Astrocyte of the hippocampus (primary cell): ENCODE data around the gene MICAL3.
A peak's percentile ranks its signal among the peaks of the same experiment; 100 is the strongest.

Experiments used
- DNase-seq: peaks from one replicate; pipeline ENCODE4 v3.0.0; 2011; ENCODE audit warnings: low read depth, low spot score

Gene MICAL3

GRCh38 chr22:17976121-17976520 is 48.2 kb downstream of the MICAL3 start:
- no peak for DNase-seq

DNA sequence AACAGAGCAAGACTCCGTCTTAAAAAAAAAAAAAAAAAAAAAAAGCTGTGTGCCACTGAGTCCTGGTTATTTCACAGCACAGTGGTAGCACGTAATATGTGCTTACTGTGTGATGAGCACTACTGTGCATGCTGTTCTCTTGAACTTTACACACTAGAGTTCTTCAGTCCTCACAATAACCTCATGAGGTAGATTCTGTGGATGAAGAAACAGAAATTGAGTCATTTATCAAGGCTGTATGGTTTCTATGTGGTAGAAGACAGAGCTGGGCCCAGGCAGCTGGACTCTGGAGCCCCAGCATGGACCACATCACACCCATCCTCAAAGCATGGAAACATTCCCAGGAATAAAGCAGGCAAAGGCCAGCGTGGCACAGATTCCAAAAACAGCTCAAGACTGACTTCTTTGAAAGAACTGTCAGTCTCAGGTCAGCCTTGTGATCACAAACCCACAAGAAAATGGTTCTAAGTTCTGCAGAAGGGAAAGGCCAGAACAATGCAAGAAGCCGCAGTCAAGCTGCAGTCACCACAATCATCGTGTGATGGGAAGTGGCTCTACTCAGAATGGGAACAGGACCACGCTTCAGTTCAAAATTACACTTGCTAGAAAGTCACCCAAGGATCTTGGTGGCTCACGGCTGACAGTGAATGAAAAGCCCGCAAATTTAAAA is 49.5 kb downstream of the MICAL3 start:
- DNase-seq = peak; percentile 47

GRCh38 chr22:17974087-17974486 is 50.3 kb downstream of the MICAL3 start:
- no peak for DNase-seq

GRCh38 chr22:17973217-17973616 is 51.1 kb downstream of the MICAL3 start:
- DNase-seq = no peak

GRCh38 chr22:17972385-17973191 is 51.8 kb downstream of the MICAL3 start:
- peak; percentile 78 for DNase-seq

DNA sequence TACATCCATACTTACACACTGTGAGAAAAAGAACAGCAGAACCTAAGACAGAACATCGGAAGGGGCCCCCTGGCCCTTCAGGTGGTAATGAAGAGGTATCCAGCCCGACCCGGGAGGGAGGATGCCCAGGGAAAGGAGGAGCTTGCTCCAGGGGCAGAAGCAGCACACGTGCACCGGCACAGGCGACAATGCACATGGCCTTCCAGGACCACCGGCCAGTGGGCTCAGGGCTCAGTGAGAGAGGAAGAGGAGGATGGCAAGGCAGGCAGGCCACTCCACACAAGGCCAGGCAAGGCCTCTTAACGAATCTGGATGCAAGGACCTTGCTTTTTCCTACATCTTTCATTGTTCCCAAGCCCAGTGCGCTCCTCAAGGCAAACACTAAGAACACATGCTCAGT is 52.6 kb downstream of the MICAL3 start:
- DNase-seq = no peak

- DNase-seq = no peak
Measured at GRCh38 chr22:17970201-17970708, 54.1 kb downstream of the MICAL3 start.

DNA sequence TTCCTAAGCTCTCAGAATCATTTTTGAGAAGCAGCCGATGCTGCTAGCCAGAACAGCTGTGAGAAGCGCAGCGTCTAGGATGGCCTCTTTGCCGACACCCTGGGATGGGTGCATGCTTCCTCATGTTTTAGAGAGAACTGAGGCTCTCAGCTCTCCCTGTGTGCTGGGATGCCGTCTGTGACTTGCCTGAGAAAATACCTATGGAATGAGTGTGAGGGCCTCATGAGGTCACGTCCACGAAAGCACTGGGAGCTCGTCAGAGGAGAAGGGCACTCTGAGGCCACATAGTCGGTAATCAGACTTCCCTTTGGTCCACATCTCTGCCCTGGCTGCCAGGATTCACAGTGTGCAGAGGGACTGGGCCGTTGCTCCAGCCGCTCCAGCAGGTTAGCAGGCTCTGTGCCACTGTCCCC is 54.7 kb downstream of the MICAL3 start:
- DNase-seq = peak; percentile 93

- DNase-seq = no peak
Measured at GRCh38 chr22:17968126-17968525, 56.2 kb downstream of the MICAL3 start.

DNA sequence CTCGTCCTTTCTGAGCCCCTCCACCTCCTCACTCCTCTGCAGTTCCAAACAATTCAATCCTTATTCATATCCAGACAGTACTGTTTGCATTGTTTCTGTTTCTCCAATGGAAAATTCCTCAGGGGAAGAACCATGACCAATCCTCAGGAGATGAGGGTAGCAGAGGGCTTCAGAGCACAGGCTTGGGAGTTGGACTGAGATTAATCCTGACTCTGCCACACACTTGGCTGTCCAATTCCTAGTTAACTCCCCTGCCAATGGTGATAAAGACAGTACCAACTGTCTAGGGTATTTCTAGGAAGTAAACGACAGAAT is 58.0 kb downstream of the MICAL3 start:
- DNase-seq = no peak

GRCh38 chr22:17965538-17966402 is 58.6 kb downstream of the MICAL3 start:
- no peak for DNase-seq

DNA sequence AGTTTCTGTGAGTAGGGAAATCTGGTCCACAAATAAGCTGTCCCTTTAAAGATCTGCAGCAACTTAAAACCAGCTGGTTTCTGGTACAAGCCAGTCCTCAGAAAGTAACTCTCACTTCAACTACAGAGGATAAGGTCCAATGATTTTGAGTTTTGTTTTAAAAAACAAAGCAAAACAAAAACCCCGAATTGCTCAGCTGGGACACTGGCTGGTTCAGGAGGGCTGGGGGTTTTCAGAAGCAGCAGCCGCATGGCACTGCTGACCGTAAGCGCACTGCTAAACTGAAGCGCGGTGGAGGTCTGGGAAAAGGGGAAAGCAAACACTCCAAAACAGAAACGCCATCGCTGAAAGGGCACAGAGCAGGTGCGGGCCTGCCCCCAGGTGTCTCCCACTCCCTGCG is 59.7 kb downstream of the MICAL3 start:
- DNase-seq = no peak

GRCh38 chr22:17964156-17964555 is 60.2 kb downstream of the MICAL3 start:
- peak; percentile 62 for DNase-seq

- no peak for DNase-seq
Measured at GRCh38 chr22:17963015-17963414, 61.3 kb downstream of the MICAL3 start.

DNA sequence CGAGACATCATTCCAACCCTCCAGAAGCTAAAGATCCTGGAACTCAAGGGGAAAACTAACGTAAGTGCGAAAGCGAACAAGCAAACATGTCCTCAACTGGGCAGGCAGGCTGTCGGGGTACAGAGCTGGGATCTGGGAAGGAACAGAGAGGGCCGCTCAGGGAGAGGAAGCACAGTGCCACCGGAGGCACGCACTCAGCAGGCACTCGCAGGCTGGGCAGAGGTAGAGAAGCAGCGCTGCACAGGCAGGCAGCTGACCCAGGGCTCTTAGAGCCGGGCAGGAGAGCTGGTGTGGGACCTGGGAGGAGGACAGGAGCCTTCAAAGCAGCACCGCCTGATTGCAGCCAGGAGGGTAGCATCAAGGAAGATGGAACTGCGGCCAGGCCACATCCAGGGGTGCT is 62.2 kb downstream of the MICAL3 start:
- no peak for DNase-seq

- DNase-seq = no peak
Measured at GRCh38 chr22:17961446-17961729, 63.0 kb downstream of the MICAL3 start.

DNA sequence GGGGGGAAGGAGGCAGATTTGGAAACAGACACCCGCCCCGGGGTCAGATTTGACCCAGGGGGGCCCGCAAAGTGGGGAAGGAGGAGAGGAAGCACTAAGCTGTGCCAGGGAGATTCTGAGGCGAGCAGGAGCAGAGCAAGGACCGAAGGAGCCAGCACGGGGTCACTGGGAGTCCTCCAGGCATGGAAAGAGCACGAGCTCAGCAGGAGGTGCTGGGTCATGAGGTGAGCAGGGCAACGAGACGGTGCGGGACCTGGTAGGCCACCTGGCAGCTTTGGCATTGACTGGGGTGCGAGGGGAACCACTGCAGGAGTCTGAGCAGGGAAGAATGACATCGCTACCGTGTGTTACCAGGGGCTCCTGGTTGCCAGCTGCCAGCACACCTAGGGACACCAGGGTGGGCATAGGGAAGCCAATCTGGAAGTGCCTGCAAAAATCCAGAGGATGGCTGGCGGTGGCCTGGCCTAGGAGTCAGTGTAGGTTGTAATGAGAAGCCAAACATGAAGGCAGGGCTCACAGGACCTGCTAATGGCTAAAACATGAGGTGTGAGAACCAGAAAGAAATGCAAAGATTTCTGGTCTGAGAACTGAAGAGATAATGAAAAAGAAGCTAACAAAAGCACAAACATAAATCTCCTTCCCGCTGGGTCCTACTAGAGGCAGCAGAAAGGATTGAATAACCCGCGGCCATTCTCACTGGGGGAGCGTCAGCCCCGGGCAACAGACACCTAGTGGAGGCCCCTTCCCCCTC is 63.5 kb downstream of the MICAL3 start:
- DNase-seq = no peak

- no peak for DNase-seq
Measured at GRCh38 chr22:17960011-17960410, 64.3 kb downstream of the MICAL3 start.

DNA sequence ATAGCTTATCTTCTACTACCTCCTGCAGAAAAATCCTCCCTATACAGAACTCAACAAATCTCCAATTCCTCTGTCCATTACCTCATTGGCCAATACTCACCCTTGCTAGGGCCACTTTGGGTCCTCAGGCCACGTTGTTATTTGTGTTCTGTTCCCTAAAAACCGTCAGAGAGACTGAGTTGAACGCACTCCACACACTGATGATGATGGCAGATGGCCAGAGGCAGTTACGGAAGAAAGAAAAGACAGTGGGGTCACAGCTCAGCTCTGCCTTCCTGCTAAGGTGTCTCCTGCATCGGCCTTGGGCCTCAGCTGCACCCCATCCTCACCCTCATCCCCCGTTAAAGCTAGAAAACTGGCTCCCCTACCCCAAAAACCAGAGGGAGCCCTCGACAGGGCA is 66.2 kb downstream of the MICAL3 start:
- no peak for DNase-seq

GRCh38 chr22:17957693-17958092 is 66.7 kb downstream of the MICAL3 start:
- DNase-seq = no peak

DNA sequence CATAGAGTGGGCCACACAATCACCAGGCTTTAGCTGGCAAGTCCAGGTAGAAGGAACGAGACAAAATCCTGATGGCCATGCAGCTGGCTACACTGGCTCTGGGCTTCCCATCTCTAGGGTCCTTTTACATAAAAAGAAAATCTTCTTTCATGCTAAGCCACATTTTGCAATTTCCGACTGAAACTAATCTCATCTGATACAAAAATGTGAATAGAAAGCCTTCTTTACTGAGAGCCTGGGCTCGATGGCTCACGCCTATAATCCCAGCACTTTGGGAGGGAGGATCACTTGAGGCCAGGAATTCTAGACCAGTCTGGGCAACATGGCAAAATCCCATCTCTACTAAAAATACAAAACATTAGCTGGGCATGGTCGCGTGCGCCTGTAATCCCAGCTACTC is 67.2 kb downstream of the MICAL3 start:
- DNase-seq = no peak

- no peak for DNase-seq
Measured at GRCh38 chr22:17956630-17957029, 67.7 kb downstream of the MICAL3 start.
